SK-N-MC (cell line): Measurements from ENCODE around the gene LGALS7.
"Not testable (repeated sequence)": the region's sequence is repeated elsewhere in the genome, so short reads cannot be mapped to it uniquely, and the experiment has no call there.

Source experiments
- DNase-seq: peaks from one replicate; pipeline ENCODE4 v3.0.0-alpha.2; 2011; ENCODE audit warnings: low read depth, low spot score
- H3K27ac ChIP-seq: fragments of 200-600 bp; sonication (generic); 2 replicates; pipeline ENCODE4 v1.5.1; 2016; ENCODE audit warnings: mixed run types
- H3K36me3 ChIP-seq: fragments of 200-600 bp; sonication (generic); 2 replicates; pipeline ENCODE4 v1.6.1; 2017; ENCODE audit warnings: antibody characterized with exemption, low read length, mixed read lengths; ENCODE audit not compliant: insufficient read depth
- H3K4me3 ChIP-seq: fragments of 200-600 bp; sonication (generic); 2 replicates; pipeline ENCODE4 v1.5.1; 2016
- H3K9ac ChIP-seq: fragments of 200-600 bp; sonication (generic); 2 replicates; pipeline ENCODE4 v1.8.0; 2017; ENCODE audit warnings: mixed run types, mixed read lengths; ENCODE audit not compliant: insufficient read length
- H3K9me3 ChIP-seq: fragments of 200-600 bp; sonication (generic); 2 replicates; pipeline ENCODE4 v1.6.1; 2017; ENCODE audit warnings: low read depth, mild to moderate bottlenecking, antibody characterized with exemption, low read length, moderate library complexity, mixed read lengths
- EZH2 ChIP-seq: fragments of 200-600 bp; sonication (generic); IDR thresholded peaks from one replicate; pipeline ENCODE4 v1.6.1; 2017; ENCODE audit warnings: antibody characterized with exemption
- FOXP2 ChIP-seq: optimal IDR thresholded peaks from 2 replicates; pipeline ENCODE3; 2011; ENCODE audit warnings: mild to moderate bottlenecking, moderate library complexity; ENCODE audit not compliant: insufficient read depth; ENCODE audit errors: extremely low read length, control extremely low read depth
- POLR2AphosphoS5 ChIP-seq: IDR thresholded peaks from 2 replicates; pipeline ENCODE4 v1.6.1; 2012; ENCODE audit warnings: mild to moderate bottlenecking, low read depth, low read length, borderline replicate concordance

The LGALS7 gene

DNA sequence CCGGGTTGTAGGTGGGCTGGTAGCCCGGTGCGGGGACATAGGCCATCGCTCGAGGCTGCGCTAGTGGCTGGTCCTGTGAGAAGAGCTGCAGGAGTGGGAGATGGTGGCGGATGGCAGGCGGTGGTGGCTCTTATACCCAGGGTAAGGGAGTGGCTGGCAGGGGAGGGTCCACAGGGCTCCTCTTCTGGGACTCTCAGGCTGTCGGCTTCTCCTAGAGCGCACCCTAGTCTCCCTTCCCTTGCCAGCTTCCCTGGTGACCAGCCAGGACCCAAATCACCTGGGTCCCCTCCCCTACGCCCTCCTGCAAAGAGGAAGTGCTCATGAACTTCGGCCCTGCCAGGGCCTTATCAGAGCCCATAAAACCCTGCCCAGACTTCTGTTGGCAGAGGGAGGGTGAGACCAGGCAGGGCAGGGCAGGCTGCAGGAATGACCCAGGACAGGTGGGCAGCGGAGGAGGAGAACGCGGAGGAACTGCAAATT, 39.6 kb upstream of the LGALS7 start, which contains the start of gene LGALS4:
LGALS4 (minus strand) TSS at position 105 of the 480 bp plus-strand sequence; CDS start at position 46, 59 bp downstream.
- Histone ChIP-seq H3K36me3 (no peaks in the 10 kb centered on the region; the same call in 1 of the 2 replicates), H3K27ac (no peak within 1 kb of the TSS), H3K9me3 (no peaks in the 10 kb centered on the region), H3K4me3 (no peak within 1 kb of the TSS), H3K9ac (no peak within 1 kb of the TSS)
- TF ChIP-seq FOXP2 (no peak), EZH2 (no peak), POLR2AphosphoS5 (no peak)
- DNase-seq: no peak

DNA sequence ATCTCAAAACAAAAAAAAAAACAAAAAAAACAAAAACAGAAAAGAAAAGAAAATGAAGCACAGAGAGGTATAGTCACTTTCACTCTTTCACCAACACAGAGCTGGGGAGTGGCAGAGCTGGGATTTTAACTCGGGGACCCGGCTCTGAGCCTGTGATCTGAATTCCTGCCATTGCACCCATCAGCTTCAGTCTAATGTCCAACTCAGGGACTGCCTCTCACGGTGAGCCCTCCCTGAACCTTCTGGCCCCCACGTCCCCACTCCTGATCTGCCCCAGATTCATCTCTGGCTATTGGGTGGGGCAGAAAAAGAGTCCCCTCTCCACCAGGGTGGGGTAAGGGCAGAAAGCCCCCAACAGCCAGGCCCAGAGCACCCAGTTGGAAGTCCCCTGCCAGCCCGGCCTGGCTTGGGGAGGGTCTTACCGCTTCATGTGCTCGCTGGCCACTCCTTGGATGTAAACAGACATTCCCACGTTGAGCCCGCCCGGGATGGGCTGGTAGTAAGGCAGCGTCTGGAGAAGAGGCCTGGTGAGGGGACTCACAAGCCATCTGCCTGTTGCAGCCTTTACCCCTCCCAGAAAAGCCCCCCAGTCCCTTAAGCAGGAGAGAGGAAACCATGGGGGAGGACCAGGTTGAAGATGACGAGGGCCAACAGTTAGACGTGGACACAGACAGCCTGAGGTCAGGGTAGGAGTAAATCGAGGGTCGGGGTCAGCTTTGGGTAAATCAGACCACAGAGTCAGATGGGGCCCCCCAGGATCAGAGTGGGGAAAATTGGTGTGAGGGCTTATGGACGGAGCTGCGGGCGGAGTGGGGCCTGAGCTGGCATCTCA, 38.9 kb upstream of the LGALS7 start:
- H3K36me3 ChIP-seq: no peaks in the 10 kb centered on the region; the same call in 1 of the 2 replicates
- H3K4me3 ChIP-seq: no peak overlapping the region
- no peak overlapping the region for H3K9ac ChIP-seq
- H3K9me3 ChIP-seq: no peaks in the 10 kb centered on the region
- no peak overlapping the region for H3K27ac ChIP-seq
- TF ChIP-seq POLR2AphosphoS5: no peak
- no peak for TF ChIP-seq FOXP2
- TF ChIP-seq EZH2: no peak
- no peak for DNase-seq

DNA sequence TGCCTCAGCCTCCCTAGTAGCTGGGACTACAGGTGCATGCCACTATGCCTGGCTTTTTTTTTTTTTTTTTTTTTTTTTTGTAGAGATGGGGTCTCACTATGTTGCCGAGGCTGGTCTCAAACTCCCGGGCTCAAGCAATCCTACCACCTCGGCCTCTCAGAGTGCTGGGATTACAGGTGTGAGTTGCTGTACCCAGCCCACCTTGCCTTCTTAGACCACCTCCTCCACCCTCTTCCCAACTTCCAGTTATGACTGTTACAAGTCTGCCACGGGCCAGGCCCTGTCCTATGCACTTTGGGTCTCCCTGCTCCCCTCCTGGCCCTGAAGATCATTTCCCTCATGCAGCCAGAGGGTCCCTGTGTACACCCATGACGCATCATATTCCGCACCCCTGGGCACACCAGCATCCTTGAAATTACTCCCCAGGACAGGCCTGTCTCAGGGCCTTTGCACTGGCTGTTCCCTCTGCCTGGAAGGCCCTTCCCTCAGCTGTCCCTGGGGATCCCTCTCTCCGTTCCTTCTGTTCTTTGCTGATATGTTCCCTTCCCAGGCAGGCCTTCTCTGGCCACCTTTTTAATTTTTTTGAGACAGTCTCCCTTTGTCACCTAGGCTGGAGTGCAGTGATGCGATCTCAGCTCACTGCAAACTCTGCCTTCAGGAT, 36.4 kb upstream of the LGALS7 start:
- Histone ChIP-seq H3K27ac (no peak overlapping the region), H3K36me3 (no peaks in the 10 kb centered on the region), H3K9me3 (no peaks in the 10 kb centered on the region), H3K4me3 (no peak overlapping the region), H3K9ac (no peak overlapping the region)
- TF ChIP-seq EZH2 (no peak), FOXP2 (no peak), POLR2AphosphoS5 (no peak)
- DNase-seq: no peak

DNA sequence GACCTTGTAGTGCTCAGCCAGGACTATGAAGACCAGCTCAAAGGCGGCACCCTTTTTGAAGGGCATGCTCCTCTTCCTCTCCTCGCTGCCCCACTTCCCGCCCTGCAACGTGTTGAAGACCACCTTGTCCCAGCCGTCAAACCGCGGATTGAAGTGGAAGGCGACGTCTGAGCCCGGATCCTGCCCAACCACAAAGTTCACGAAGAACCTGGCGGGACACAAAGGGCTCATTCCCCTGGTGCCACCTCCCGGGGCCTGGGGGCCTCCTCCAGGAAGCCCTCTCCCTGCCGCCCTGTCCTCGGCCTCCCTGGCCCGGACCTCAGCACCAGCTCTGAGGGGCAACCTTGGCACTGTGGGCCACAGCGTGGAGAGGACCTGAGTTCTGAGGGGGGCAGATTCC, 35.4 kb upstream of the LGALS7 start:
- no peak for DNase-seq
- Histone ChIP-seq H3K27ac (no peak overlapping the region), H3K9ac (no peak overlapping the region), H3K4me3 (no peak overlapping the region), H3K36me3 (no peaks in the 10 kb centered on the region), H3K9me3 (no peaks in the 10 kb centered on the region)
- TF ChIP-seq EZH2: no peak
- no peak for TF ChIP-seq POLR2AphosphoS5
- no peak for TF ChIP-seq FOXP2

DNA sequence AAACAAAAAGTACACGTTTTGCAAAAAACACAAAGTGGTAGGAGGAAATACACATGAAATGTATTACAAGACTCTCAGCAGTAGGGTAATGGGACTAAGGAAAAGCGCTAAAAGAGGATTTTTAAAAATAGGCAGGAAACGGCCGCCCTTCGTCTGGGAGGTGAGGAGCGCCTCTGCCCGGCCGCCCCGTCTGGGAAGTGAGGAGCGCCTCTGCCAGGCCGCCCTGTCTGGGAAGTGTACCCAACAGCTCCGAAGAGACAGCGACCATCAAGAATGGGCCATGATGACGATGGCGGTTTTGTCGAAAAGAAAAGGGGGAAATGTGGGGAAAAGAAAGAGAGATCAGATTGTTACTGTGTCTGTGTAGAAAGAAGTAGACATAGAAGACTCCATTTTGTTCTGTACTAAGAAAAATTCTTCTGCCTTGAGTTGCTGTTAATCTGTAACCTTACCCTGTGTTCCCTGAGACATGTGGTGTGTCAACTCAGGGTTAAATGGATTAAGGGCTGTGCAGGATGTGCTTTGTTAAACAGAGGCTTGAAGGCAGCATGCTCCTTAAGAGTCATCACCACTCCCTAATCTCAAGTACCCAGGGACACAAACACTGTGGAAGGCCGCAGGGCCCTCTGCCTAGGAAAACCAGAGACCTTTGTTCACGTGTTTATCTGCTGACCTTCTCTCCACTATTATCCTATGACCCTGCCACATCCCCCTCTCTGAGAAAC, 34.2 kb upstream of the LGALS7 start:
- H3K9me3 ChIP-seq, H3K9ac ChIP-seq, H3K36me3 ChIP-seq, H3K4me3 ChIP-seq, H3K27ac ChIP-seq, DNase-seq: not testable (repeated sequence)

DNA sequence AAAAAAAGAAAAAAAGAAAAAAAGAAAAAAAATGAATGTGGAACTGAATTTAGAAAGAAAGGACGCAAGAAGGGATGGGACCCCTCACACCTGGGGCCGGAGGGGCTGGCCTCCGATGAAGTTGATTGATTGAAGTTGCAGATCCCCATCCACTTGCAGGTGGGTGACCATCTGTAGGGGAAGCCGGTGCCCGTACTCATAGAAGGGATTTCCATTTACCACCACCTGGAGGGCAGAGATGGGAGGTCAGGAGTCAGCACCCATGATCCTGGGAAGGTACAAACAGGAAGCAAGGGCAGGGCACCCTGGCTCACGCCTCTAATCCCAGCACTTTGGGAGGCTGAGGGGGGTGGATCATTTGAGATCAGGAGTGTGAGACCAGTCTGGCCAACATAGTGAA, 33.1 kb upstream of the LGALS7 start:
- TF ChIP-seq FOXP2 (no peak), EZH2 (no peak), POLR2AphosphoS5 (no peak)
- Histone ChIP-seq H3K9ac (no peak overlapping the region), H3K27ac (no peak overlapping the region), H3K9me3 (no peaks in the 10 kb centered on the region), H3K4me3 (no peak overlapping the region), H3K36me3 (no peaks in the 10 kb centered on the region)
- DNase-seq: no peak

DNA sequence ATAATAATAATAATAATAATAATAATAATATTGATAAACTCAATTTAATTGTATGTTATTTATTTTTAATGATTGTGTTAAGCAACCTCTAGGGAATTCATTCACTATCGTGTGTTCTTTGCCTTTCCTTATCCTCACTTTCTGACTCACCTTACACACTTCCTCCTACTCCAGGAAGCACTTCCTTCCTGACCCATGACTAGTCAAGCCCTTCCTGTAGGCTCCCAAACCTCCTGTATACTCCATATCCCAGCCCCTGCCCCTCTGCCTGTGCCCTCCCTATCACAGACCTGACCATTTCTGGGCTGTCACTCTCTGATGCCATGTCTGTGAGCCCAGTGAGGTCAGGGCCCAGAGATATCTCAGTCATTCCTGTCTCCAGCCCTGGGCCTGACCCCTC, 31.9 kb upstream of the LGALS7 start:
- TF ChIP-seq EZH2: no peak
- no peak for TF ChIP-seq POLR2AphosphoS5
- no peak for TF ChIP-seq FOXP2
- no peaks in the 10 kb centered on the region for H3K9me3 ChIP-seq
- H3K9ac ChIP-seq: no peak overlapping the region
- DNase-seq: no peak
- no peak overlapping the region for H3K4me3 ChIP-seq
- no peak overlapping the region for H3K27ac ChIP-seq
- H3K36me3 ChIP-seq: no peaks in the 10 kb centered on the region

DNA sequence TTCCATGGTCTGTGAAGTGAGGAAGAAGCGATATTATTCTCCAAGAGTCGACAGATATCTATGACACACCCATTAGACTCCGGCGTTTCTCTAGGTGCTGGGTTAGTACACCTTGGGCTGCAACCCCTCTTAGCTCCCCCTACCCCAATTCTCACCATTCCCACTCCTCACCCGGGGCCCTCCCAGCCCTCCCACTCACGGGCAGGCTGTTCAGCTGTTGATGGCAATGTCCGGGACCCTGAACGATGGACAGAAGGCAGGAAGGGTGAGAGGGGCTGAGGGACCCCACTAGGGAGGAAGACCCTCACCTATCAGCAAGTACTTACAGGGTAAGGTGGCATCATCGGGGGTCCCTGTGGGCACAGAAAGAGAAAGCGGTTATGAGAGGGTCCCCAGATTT, 30.2 kb upstream of the LGALS7 start:
- Histone ChIP-seq H3K4me3 (no peak overlapping the region), H3K9ac (no peak overlapping the region), H3K9me3 (no peaks in the 10 kb centered on the region), H3K27ac (no peak overlapping the region), H3K36me3 (no peaks in the 10 kb centered on the region)
- DNase-seq: no peak
- no peak for TF ChIP-seq FOXP2
- no peak for TF ChIP-seq POLR2AphosphoS5
- TF ChIP-seq EZH2: no peak
